Ishikawa (cell line): ENCODE measurements around the gene TNFRSF25.

ENCODE experiments used
- CEBPB ChIP-seq: IDR thresholded peaks from 2 replicates; pipeline ENCODE4 v1.6.1; 2012
- CREB1 ChIP-seq: IDR thresholded peaks from 2 replicates; pipeline ENCODE4 v1.6.1; 2012; ENCODE audit warnings: low read depth
- EGR1 ChIP-seq: IDR thresholded peaks from 2 replicates; pipeline ENCODE4 v1.6.1; 2012
- EP300 ChIP-seq: IDR thresholded peaks from 2 replicates; pipeline ENCODE4 v1.6.1; 2012; ENCODE audit warnings: borderline replicate concordance
- FOXM1 ChIP-seq: IDR thresholded peaks from 2 replicates; pipeline ENCODE4 v1.6.1; 2012; ENCODE audit warnings: low read depth, borderline replicate concordance
- NFIC ChIP-seq: IDR thresholded peaks from 2 replicates; pipeline ENCODE4 v1.6.1; 2012
- RAD21 ChIP-seq: IDR thresholded peaks from 2 replicates; pipeline ENCODE4 v1.6.1; 2012; ENCODE audit warnings: low read depth
- TAF1 ChIP-seq: IDR thresholded peaks from 2 replicates; pipeline ENCODE4 v1.6.1; 2012; ENCODE audit warnings: low read depth, mild to moderate bottlenecking
- TCF12 ChIP-seq: IDR thresholded peaks from 2 replicates; pipeline ENCODE4 v1.6.1; 2012; ENCODE audit warnings: low read depth
- TEAD4 ChIP-seq: IDR thresholded peaks from 2 replicates; pipeline ENCODE4 v1.6.1; 2012
- YY1 ChIP-seq: IDR thresholded peaks from 2 replicates; pipeline ENCODE4 v1.6.1; 2012; ENCODE audit warnings: low read depth
- ZBTB7A ChIP-seq: IDR thresholded peaks from 2 replicates; pipeline ENCODE4 v1.6.1; 2012; ENCODE audit warnings: low read depth
- TF ChIP-seq, protein P1 (sequence below): IDR thresholded peaks from 2 replicates; pipeline ENCODE4 v1.6.1; 2012
- TF ChIP-seq, protein P2 (sequence below): IDR thresholded peaks from 2 replicates; pipeline ENCODE4 v1.6.1; 2012
- TF ChIP-seq, protein P3 (sequence below): IDR thresholded peaks from 2 replicates; pipeline ENCODE4 v1.6.1; 2012; ENCODE audit warnings: low read depth, mild to moderate bottlenecking

TNFRSF25 gene

DNA sequence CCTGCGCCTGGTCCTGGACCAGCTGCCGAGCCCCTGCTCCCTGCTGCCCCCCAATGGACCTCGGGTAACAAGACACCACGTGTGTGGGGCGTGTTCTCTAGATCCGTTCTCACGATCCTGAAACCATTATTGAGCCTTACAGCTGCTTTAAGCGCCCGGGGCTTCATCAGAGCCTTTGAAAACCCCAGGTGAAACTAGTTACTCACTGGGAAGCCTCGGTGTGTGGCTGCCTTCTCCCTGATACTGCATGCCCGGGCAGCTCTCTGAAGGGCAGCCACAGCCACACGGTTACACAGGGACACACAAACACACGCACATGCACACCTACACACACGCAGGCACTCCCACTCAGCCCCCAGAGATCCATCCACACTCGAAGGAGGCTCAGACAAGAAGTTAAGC is 51.5 kb downstream of the TNFRSF25 start:
- TF ChIP-seq CREB1 (no peak), TCF12 (peak; percentile 21; the same call in 1 of the 2 replicates), ZBTB7A (no peak), NFIC (no peak), TEAD4 (no peak), CEBPB (no peak), RAD21 (peak; percentile 37; the same call in 1 of the 2 replicates), TAF1 (no peak)
- TF ChIP-seq, protein P1, sequence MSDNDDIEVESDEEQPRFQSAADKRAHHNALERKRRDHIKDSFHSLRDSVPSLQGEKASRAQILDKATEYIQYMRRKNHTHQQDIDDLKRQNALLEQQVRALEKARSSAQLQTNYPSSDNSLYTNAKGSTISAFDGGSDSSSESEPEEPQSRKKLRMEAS = peak; percentile 89
- TF ChIP-seq, protein P2, sequence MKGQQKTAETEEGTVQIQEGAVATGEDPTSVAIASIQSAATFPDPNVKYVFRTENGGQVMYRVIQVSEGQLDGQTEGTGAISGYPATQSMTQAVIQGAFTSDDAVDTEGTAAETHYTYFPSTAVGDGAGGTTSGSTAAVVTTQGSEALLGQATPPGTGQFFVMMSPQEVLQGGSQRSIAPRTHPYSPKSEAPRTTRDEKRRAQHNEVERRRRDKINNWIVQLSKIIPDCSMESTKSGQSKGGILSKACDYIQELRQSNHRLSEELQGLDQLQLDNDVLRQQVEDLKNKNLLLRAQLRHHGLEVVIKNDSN = peak; percentile 70

DNA sequence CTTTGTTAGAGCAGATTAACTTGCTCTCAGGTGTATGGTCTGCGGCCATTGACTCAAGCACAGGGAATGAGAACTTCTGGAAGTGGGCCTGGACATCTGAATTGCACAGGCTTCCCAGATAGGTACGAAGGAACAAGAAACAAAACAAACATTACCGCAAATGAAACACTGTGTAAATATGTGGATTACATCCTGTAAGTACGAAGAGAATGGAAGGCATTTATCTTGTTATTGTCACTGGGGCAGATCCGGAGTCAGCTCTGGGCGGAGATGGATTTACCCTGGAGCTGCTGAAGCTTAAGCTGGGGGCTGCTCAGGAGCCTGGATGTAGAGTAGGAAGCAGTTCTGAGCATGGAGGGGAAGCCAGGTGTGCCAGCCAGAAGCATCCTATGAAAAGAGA is 53.1 kb downstream of the TNFRSF25 start:
- TF ChIP-seq EGR1 (no peak), EP300 (no peak), TEAD4 (no peak), CEBPB (no peak), TCF12 (no peak), CREB1 (no peak), RAD21 (no peak), YY1 (no peak), ZBTB7A (no peak), TAF1 (no peak), NFIC (no peak), FOXM1 (no peak)
- TF ChIP-seq, protein P3, sequence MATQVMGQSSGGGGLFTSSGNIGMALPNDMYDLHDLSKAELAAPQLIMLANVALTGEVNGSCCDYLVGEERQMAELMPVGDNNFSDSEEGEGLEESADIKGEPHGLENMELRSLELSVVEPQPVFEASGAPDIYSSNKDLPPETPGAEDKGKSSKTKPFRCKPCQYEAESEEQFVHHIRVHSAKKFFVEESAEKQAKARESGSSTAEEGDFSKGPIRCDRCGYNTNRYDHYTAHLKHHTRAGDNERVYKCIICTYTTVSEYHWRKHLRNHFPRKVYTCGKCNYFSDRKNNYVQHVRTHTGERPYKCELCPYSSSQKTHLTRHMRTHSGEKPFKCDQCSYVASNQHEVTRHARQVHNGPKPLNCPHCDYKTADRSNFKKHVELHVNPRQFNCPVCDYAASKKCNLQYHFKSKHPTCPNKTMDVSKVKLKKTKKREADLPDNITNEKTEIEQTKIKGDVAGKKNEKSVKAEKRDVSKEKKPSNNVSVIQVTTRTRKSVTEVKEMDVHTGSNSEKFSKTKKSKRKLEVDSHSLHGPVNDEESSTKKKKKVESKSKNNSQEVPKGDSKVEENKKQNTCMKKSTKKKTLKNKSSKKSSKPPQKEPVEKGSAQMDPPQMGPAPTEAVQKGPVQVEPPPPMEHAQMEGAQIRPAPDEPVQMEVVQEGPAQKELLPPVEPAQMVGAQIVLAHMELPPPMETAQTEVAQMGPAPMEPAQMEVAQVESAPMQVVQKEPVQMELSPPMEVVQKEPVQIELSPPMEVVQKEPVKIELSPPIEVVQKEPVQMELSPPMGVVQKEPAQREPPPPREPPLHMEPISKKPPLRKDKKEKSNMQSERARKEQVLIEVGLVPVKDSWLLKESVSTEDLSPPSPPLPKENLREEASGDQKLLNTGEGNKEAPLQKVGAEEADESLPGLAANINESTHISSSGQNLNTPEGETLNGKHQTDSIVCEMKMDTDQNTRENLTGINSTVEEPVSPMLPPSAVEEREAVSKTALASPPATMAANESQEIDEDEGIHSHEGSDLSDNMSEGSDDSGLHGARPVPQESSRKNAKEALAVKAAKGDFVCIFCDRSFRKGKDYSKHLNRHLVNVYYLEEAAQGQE = no peak
- TF ChIP-seq, protein P2 = no peak
- TF ChIP-seq, protein P1 = no peak
